CD4-positive, alpha-beta T cell treated with Interleukin-10 for 1 hour (primary cell): Measurements from ENCODE around the gene NTN3.
A peak's percentile ranks its signal among the peaks of the same experiment; 100 is the strongest.
"Not testable (repeated sequence)": the region's sequence is repeated elsewhere in the genome, so short reads cannot be mapped to it uniquely, and the experiment has no call there.

ENCODE experiments used
- DNase-seq: peaks from one replicate; pipeline ENCODE4 v3.0.0-alpha.2; 2020

NTN3 gene

DNA sequence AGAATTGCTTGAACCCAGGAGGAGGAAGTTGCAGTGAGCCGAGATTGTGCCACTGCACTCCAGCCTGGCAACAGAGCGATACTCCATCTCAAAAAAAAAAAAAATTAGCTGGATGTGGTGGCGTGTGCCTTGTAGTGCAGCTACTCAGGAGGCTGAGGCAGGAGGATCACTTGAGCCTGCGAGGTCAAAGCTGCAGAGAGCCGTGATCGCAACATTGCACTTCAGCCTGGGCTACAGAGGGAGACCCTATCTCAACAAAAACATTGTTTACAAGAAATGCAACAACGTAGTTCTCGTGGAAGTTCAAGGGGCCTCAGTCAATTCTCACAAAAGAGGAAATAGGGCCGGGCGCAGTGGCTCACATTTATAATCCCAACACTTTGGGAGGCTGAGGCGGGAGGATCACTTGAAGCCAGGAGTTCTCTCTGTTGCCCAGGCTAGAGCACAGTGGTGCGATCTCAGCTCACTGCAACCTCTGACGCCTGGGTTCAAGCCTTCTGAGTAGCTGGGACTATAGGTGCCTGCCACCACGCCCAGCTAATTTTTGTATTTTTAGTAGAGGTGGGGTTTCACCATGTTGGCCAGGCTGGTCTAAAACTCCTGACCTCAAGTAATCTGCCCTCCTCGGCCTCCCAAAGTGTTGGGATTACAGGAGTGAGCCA, 29.8 kb upstream of the NTN3 start:
- DNase-seq: not testable (repeated sequence)

DNA sequence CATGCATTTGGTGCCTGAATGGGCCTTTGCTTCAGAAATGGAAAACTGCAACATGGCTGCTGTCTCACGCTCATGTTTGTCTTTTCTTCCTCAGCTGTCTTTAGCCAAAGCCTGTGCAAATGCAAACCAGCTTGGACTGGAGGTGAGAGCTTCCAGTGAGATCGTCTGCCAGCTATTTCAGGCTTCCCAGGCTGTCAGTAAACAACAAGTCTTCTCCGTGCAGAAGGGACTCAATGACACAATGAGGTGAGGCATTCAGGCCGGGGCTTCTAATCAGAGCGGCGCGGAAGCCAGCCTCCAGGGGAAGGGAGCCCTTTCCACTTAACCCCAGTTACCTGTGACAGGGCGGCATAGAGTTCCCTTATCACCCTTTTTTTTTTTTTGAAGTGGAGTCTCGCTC, 27.5 kb upstream of the NTN3 start:
- no peak for DNase-seq

DNA sequence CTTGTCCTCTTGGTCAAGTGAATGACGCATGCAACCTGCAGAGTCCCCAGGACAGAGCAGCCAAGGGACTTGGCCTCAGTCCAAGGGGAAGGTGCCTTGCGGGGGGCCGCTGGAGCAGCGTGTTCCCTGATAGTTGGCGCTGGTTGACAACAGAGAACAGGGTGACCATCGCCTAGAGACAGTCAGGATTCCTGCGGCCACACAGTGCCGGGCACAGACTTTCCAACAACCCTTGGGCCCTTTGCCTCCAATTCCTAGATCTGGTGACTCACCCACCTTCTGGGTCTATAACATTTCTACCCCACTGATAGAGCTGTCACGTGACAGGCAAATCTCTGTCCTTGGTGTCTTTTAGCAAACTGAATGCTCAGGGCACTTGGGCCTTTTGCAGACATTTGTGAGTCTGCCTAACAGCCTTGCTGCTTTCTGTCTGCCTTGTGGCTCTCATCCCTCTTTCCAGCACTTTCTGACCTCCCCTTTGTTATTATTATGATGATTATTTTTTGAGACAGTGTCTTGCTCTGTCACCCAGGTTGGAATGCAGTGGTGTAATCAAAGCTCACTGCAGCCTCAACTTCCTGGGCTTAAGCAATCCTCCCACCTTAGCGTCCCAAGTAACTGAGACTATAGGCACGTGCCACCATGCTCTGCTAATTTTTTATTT, 23.0 kb upstream of the NTN3 start:
- no peak for DNase-seq

GRCh38 chr16:2449118-2449517, 22.0 kb upstream of the NTN3 start:
- no peak for DNase-seq

- no peak for DNase-seq
Measured at GRCh38 chr16:2450535-2450934, 20.6 kb upstream of the NTN3 start.

GRCh38 chr16:2450975-2451381, 20.1 kb upstream of the NTN3 start:
- DNase-seq: no peak

GRCh38 chr16:2451851-2452320, 19.2 kb upstream of the NTN3 start:
- DNase-seq: no peak

DNA sequence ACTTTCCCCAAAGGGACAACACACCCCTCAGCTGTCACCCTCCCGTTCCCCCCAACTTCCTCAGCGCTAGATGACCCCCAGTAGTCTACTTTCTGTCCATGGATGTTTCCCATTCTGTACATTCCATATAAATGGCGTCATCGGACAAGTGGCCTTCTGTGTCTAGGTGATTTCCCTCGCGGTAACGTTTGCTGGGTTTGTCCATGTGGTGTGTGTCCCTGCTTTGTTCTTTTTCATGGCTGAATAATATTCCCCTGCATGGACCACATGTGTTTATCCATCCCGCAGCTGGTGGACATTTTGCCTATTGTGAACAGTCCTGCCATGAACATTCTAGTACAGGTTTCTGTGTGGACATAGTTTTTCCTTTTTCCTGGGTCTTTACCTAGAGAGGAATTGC, 18.4 kb upstream of the NTN3 start:
- DNase-seq: no peak

DNA sequence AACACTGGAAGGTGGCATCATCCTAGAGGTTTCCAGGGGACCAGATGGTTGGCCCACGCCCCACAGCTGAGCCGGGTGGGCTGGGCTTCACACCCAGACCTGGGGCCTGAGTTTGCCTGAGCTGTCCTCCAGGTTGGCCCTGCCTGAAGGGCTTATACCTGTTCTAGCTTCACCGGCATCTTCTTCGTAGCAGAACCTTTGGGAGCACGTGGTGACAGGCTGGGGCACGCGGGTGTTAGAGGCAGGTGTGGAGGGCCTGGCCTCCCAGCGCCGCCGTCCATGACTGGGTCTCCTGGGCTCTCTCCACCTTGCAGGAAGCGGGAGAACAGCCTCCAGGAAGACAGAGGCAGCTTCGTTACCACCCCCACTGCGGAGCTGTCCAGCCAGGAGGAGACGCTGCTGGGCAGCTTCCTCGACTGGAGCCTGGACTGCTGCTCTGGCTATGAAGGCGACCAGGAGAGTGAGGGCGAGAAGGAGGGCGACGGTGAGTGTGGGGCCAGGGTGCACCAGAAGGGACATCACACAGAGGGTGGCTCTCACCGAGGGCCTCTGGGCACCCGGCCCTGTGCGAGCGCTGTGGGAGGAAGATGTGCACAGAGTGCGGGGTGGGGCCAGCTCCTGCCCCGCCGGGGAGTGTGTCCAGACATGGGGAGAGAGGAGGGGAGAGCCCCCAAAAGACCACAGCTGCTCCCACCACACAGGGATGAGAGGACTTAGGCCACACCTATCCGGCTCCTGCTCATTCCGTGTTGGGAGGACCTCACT, 15.8 kb upstream of the NTN3 start:
- DNase-seq: no peak

- no peak for DNase-seq
Measured at GRCh38 chr16:2456551-2457153, 14.4 kb upstream of the NTN3 start.

GRCh38 chr16:2457267-2457666, 13.8 kb upstream of the NTN3 start:
- no peak for DNase-seq

GRCh38 chr16:2457946-2458345, 13.2 kb upstream of the NTN3 start:
- no peak for DNase-seq

DNA sequence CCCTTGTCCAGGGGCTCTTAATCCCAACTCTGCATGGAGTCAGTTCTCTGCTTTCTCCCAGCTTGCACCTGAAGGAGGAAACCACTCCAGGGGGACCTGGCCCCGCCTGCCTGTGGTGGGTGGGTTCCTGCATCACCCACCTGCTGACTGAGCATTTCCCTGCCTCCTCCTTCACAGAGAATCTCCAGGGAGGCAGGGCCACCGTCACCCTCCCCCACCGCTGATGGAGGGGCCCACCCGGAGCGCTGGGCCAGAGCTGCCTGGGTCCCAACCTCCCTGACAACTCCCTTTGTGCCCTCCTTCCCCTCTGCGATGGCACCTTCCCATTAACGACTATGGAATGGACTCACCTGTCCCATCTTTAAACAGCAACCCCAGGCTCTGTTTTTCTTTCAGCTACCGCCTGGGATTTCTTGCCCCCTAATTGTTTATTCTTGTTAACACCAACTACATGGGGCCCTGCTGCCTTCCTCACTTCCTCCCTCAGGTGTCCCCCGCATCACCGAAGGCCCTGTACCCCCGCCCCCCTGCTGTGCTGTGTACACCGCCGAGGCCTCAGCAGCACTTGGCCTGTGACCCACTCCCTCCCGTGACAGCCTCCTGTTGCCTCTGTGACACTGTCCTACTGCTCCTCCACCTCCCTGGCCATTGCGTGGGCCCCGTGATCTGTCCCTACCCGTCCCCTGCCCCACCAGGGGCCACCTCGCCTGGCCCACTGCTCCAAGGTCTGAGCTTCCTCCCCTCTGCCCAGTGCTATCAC, 12.0 kb upstream of the NTN3 start:
- no peak for DNase-seq

- DNase-seq: peak; percentile 97
Measured at GRCh38 chr16:2459647-2460390, 11.3 kb upstream of the NTN3 start, which contains the start of gene TEDC2. TEDC2 (plus strand) TSS chr16:2460109; CDS start chr16:2460145, 36 bp downstream.

- no peak for DNase-seq
Measured at GRCh38 chr16:2460391-2460713, 10.7 kb upstream of the NTN3 start.

DNA sequence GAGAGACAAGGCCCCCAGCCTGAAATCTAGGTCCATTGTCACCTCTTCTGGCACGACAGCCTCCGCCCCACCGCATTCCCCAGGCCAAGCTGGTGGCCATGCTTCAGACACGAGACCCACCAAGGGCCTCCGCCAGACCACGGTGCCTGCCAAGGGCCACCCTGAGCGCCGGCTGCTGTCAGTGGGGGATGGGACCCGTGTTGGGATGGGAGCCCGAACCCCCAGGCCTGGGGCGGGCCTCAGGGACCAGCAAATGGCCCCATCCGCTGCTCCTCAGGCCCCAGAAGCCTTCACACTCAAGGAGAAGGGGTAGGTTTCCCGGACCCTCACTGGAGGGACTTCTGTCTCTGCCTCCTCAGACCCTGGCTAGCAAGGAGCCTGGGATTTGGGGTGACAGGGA, 10.2 kb upstream of the NTN3 start:
- DNase-seq: no peak

DNA sequence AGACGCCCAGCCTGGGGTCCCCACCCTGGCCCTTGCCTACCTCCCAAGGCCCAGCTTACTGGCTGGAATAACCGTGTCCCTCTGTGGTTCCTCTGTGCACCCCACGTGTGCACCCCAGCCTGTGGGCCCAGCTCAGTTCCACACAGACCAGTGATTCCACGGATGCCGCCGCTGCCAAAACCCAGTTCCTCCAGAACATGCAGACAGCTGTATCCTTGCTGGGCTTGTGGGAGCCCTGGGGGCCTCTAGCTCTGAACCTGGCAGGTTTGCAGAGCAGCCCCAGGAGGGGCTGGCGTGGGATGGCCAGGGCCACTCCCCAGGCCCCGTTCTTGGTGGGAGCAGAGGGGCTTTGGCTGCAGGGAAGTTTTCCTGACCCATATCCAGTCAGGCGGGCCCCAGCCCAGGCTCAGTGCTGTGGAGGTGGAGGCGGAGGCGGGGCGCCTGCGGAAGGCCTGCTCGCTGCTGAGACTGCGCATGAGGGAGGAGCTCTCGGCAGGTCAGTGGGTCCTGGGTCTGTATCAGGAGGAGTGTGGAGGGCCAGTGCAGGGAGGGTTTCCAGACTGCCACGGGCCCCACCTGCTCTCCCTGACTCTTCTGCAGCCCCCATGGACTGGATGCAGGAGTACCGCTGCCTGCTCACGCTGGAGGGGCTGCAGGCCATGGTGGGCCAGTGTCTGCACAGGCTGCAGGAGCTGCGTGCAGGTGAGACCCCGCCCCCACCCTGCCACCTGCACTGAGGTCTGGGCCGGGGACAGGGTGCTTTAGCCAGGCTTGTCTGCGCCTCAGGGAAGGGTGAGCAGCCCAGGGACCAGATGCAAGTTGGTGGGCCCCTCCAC, 8.8 kb upstream of the NTN3 start:
- no peak for DNase-seq

GRCh38 chr16:2464333-2464732, 6.8 kb upstream of the NTN3 start:
- no peak for DNase-seq

DNA sequence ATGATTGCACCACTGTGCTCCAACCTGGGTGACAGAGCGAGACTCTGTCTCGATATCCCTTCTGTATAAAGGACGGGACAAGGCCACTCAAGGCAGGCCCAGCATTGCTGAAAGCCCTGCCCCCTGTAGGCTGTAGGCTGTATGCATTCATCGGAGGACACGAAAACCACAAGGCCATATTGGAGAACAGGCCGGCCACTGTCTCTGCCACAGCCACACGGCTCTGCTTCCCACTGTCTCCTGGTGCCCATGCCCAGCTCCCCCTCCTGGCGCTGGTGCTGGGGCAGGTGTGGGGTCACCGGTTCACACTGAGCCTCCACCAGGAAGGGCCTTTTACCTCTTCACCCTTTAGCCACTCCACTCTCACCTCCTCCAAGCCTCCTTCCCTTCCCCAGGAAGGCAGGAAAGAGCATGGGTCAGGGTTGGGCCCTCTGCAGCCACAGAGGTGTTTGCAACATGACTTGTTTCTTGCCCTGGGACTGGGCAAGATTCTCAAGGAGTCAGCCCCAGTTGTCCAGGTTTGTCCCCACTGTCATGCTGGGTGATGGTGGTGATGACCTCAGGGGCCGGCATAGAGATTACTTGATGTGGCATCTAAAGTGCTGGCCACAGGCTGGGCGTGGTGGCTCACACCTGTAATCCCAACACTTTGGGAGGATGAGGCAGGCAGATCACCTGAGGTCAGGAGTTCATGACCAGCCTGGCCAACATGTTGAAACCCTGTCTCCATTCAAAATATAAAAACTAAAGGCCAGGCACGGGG, 5.3 kb upstream of the NTN3 start:
- DNase-seq: no peak
